T-helper 9 cell (primary cell): Measurements from ENCODE around the gene CIRBP.

Experiments used
- DNase-seq: peaks from one replicate; pipeline ENCODE4 v3.0.0-alpha.2; 2020

CIRBP gene

GRCh38 chr19:1281569-1282287, 12.6 kb downstream of the CIRBP start:
- no peak for DNase-seq

DNA sequence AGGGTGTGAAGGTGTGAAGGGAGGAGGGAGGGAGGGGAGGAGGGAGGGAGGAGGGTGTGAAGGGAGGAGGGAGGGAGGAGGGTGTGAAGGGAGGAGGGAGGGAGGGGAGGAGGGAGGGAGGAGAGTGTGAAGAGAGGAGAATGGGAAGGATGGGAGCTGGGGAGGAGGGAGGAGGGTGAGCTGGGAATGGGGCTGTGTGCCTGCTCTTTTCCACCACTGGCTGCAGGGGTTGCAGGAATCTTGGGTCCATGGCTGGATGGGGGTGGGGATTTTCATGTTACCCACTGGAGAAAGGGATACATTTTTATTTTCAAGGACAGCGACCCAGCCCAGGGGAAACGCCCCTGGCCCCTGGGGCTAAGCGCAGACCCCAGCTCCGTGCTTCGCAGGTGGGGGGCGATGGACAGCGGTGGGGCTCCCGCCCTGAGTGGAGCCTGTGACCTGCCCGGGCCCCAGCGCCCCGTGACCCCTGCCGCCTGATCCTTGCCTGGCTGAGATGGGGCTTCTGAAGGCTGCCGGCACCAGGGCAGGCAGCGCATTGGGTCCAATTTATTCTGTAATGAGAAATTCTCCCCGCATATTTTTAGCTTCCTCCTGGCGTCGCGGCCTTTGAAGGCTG, 13.6 kb downstream of the CIRBP start:
- no peak for DNase-seq

- DNase-seq = no peak
These were observed 14.2 kb downstream of the CIRBP start for GRCh38 chr19:1283207-1283916.

DNA sequence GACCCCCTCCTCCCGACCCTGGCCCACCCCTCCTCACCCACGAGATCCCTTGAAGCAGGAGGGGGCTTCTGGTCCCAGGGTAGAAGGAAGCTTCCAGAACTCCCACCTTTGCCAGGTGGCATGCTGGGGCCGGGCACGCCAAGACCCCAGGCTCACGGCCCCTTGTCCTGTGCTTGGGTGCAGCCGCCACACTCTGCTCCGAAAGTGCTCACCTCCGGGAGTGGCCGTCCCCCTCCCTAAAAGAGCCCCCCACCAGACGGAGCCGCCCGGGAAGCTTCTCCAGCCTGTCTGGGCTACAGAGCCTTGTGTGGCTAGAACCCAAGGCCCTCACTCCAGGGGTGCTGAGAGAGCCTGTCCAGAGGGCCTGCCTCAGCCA, 14.8 kb downstream of the CIRBP start:
- DNase-seq = no peak

DNA sequence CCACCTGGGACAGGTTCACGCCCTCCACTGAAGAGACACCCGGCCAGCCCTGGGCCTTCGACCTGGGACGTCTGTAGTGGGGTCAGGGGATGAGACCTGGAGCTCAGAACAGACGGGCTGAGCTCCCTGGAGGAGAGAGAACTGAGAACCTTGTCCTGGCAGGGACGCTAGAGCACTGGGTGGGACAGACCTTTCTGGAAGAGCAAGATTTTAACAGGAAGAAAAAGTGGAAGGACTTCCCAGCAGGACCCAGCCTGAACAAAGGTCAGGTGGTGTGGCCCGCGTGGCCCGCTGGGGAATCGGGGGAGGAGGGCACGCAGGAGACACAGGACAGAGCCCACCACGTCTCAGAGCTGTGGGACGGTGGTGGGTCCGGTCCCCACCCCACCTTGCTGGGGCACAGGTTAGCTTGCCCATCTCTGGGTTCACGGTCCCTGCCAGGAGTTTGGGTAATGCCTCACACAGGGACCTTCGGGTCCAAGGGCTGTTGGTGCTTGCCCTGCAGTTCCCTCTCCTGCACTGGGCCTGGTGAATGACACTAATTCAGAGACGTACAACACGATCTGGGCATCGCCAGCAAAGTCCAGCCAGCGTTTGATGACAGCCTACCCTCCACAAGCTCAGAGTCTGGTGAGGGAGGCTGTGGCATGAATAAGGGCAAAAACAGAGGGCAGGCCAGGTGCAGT, 15.3 kb downstream of the CIRBP start:
- DNase-seq = no peak

GRCh38 chr19:1284979-1285736, 16.0 kb downstream of the CIRBP start:
- no peak for DNase-seq

- DNase-seq = no peak
These were observed 16.7 kb downstream of the CIRBP start, which contains the start of gene EFNA2 for GRCh38 chr19:1285737-1286360. Gene EFNA2, plus strand, starts transcription at chr19:1285873. Its CDS starts 296 bp downstream, at chr19:1286169.

DNA sequence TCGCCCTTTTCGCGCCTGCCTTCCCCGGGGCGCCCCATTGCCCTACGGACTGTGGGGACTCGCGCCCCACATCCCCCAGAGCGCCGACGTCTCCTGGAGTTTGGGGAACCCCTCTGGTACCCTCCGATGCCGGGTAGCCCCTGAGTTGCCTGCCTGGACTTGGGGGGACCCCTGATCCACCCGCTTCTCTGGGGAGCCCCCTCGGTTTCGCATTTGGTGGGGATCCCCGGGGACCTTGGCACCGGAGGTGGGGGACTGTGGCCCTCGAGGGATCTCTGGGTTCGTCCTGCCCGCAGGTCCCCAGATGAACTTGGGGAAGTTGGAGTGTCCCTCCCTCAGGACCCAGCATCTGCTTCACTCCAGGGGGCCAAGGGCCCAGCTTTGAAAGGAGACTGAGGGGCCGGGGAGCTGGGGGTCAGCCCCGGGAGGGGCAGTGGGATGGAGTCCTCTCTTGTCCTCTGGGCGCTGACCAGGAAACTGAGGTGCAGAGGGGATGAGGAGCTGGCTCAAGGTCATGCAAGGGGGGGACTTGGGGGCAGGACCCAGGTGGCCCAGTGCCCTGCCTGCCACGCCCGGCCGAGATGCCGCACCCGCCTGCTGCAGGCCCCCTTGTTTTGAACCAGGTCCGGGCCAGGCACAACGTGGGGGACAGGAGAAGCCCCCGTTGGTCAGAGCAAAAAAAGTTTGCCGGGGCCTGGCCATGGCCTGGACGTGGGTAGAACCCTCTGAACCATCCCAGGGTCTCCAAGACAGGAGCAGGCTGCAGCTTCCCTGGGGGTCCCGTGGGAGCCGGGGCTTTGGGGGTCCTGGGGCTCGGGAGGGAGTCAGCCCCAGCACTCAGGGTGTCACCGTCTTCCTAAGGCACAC, 17.6 kb downstream of the CIRBP start:
- no peak for DNase-seq

DNA sequence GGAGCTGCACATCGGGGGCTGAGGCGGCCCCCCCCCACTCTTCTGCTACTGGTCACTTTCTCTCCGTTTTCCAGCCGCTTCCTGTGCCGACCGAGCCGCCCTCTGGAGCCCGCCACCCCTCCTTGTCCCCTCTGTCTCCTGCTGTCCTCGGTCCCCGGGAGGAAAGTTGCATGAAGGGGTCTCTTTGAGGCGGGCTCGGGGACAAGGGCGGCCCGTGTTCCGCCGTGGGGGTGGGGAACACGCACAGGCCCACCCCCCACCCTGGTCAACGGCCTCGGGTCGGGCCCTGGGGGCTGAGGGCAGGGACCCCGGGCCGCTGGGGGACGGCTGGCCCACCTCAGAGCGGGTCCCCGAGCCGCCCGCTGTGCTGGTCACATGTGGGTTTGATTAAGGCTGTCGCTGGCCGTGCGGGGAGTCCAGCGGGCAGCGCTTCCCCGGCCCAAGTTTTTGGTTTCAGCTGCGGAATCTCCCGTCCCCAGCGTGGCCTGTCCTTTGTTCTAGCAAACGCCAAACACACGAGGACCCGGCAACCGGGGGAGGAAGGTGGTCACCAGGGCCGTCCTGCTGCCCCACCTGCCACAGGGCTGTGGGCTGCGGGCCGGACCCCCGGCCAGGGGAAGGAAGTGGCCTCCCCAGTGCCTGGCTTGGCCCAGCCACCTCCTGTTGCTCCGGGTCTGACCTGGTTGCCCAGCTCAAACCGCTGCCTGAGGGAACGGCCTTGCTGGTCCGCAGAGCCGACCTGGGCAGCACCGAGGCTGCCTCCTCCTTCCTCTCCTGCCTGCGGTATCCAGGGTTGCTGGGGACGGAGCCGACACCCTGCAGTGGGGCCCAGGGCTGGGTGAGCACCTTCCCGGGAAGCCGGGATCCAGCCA, 18.5 kb downstream of the CIRBP start:
- no peak for DNase-seq

DNA sequence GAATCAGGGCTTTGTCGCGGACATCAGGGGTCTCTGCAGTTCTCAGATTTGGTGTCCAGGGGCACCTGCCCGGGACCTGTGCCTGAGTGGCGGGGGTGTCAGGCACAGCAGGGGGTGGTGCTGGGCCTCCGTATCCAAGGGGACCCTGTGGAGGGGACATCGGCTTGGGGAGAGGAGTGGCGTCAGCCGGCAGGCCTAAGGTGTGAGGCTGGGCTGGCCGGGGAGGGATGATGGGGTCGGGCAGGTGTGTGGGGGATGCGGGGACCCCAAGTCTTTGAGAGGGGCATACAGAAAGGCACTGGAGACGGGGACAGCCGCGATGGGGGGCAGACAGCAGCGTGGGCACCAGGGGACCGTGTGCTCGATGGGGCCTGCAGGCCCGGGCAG, 19.1 kb downstream of the CIRBP start:
- no peak for DNase-seq

- no peak for DNase-seq
These were observed 19.9 kb downstream of the CIRBP start for GRCh38 chr19:1288833-1289685.

- DNase-seq = no peak
These were observed 20.5 kb downstream of the CIRBP start for GRCh38 chr19:1289686-1290025.

- no peak for DNase-seq
These were observed 21.1 kb downstream of the CIRBP start for GRCh38 chr19:1290196-1290702.

DNA sequence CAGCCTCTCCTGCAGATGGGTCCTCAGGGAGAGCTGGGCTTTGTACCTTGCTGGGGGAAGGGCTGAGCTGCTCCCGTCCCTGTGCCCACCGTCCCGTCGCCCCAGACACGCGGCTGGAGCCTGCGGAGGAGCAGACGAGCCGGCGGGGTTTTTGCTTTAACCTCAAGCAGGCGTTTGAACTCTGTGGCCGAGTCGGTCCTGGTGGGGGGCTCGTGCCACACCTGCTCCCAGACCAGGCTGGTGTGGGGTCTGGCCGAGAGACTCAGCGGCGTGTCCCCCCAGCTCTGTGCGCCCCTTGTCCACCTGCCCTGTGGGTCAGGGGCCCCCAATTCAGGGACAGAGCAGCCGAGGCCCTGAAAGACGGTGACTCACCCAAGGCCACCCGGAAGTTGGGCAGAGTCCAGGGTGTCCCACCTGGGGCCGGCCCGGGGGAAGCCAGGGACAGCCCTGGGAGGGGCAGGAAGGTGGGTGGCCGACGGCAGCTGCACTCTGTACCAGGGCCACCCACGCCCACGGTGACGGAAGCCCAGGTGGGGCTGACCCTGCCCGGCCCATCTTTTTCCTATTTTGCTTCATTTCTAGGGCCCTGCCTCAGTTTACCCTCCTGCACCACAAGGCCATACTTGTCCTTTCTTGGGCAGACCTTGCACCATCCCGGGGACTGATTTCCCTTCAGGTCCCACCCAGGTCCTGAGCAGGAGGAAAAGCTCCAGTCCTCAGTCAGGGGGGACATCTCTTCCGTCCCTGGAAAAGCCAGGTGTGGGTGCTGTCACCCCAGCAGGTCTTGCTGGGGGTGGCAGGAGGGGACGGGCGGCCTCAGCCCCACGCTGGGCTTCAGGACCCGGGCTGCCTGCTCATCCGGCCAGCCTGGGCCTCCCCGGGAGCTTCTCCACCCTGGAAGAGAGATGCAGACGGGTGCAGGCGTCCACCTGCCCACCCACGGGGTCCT, 21.8 kb downstream of the CIRBP start:
- no peak for DNase-seq

DNA sequence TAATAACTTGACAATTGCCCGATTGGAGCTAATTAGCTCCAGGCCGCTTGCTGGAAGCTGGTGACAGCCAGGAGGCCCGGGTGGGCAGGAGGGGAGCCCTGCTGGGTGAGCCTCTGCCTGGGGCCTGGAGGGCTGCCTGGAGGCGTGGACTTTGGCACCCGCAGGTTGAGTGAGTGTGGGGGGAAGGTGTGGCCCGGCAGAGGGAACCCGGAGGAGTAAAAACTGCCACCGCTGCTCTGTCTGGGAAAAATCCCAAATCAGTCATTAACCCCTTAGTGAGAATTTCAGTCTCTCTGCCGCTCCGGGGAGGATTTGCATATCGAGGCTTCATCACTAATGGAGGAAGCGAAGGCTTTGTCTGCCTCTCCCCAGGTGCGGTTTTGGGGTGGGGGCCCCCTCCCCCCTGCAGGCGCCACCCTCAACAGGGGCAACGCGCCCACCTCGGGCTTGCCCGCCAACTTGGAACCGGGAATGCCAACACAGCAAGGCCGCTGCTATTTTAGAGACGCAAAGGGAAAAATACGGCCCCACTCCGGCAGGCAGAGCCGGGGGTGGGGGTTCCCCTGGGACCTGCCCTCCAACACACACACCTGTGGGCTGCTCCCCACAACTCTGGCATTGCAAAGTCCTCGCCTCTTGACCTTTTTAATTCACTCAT, 22.8 kb downstream of the CIRBP start:
- DNase-seq = no peak

DNA sequence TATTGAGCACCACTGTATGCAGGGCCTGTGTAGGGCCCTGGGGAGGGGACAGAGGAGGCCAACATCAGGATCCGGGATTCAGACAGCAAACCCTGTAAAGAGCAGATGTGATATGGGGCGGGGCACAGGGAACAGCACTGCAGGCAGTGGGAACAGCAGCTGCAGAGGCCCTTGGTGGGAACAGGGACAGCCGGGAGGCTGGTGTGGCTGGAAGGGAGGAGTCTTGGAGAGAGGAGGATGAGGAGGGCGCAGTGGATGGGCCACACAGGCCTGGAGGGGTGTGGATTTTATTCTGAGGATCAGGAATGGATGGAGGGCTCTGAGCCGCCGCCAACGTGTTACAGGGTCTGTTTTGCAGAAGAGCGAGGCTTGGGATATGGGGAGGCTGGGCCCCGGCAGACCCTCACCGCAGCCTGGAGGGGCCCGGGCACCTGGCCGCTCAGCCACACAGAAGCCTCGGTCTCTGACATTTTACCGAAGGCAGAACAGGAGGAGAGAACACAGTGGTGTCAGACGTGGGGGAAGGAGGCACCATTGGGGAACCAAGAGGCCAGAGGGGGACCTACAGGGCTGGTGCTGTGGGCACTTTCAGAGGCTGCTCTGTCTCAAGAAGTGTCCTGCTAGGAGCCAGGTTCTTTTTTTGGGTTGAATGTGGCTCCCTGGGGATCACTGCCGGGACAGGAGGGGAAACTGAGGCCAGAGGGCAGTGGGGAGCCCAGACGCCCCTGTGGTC, 23.5 kb downstream of the CIRBP start:
- DNase-seq = no peak
